HepG2 (cell line): ENCODE measurements around the gene TRIO. TPM values are rescaled to one million over a fixed set of nuclear protein-coding genes. Genes with fewer than 3 reads are reported as not detected.

Experiments
- ATAC-seq: fragments of 200-7000 bp; cut with Tn5 transposase; 3 replicates; pipeline ENCODE4 v1.9.1; 2020; ENCODE audit warnings: mild to moderate bottlenecking, moderate library complexity
- BruUV-seq: library from RNA; stranded (reverse); fragments of 400-500 nt; replicated peaks from 2 replicates; lab custom pipeline; 2021; lab: Mats Ljungman, UMichigan
- CTCF ChIA-PET: fragments of 300-600 bp; formaldehyde crosslinking; extraction: SDS; loops from one replicate; lab custom pipeline; 2021; ENCODE audit warnings: low total read pairs, inconsistent platforms, low intra/inter-chr PET ratio; lab: Yijun Ruan, JAX
- POLR2A ChIA-PET: fragments of 350-600 bp; sonication (Branson Sonifier 250); formaldehyde crosslinking; loops from one replicate; lab custom pipeline; 2020; ENCODE audit warnings: antibody characterized with exemption, inconsistent platforms; lab: Yijun Ruan, JAX
- DNase-seq: peaks from one replicate; pipeline ENCODE4 v3.0.0-alpha.2; 2015; ENCODE audit warnings: low spot score
- FAIRE-seq: peaks from 3 replicates; lab custom pipeline; 2011; peaks lifted over from hg19 to GRCh38; lab: Jason Lieb, UNC
- H2AFZ ChIP-seq: one replicate; pipeline ENCODE4 v1.6.1; 2011; ENCODE audit warnings: low read length, inconsistent platforms
- H3K27ac ChIP-seq: fragments of 300-600 bp; 3 replicates; pipeline ENCODE4 v1.8.0; 2011; ENCODE audit warnings: mixed run types, mild to moderate bottlenecking, mixed read lengths, low read length, inconsistent platforms; ENCODE audit not compliant: insufficient read depth; ENCODE audit errors: extremely low read length
- H3K27me3 ChIP-seq, 2 experiments: fragments of 200-600 bp in 1 of 2; 2 replicates in 1 of 2; 3 replicates in 1 of 2; pipeline versions ENCODE4 v1.6.0 to v1.8.0; 2011; ENCODE audit warnings: low read length in 2 of 2, mild to moderate bottlenecking in 2 of 2, moderate library complexity in 2 of 2, inconsistent platforms in 1 of 2; ENCODE audit not compliant: insufficient read depth in 2 of 2, control insufficient read depth in 1 of 2
- H3K36me3 ChIP-seq, 2 experiments: fragments of 200-600 bp in 1 of 2; replicated peaks in 1 of 2; 2 replicates in 1 of 2; 3 replicates in 1 of 2; pipeline versions ENCODE4 v1.5.1 to v1.8.0; 2011; ENCODE audit warnings: low read length in 2 of 2, inconsistent platforms in 1 of 2; ENCODE audit not compliant: insufficient read depth in 2 of 2, control insufficient read depth in 1 of 2
- H3K4me1 ChIP-seq: 2 replicates; pipeline ENCODE4 v1.5.1; 2012; ENCODE audit warnings: low read length, inconsistent platforms; ENCODE audit not compliant: insufficient read depth
- H3K4me2 ChIP-seq: 2 replicates; pipeline ENCODE4 v1.6.0; 2011; ENCODE audit warnings: low read depth, low read length, inconsistent platforms
- H3K4me3 ChIP-seq, 3 experiments: fragments of 200-600 bp in 1 of 3; sonication (generic), shearing (Covaris generic) in 1 of 3; replicated peaks in 1 of 3; 2 replicates each; pipeline ENCODE4 v1.5.1; 2011 to 2016; ENCODE audit warnings: low read length in 3 of 3, inconsistent platforms in 2 of 3, low read depth in 2 of 3, mild to moderate bottlenecking in 2 of 3, control low read depth in 1 of 3, mixed read lengths in 1 of 3; ENCODE audit not compliant: insufficient read depth in 1 of 3
- H3K79me2 ChIP-seq: one replicate; pipeline ENCODE4 v1.6.1; 2011; ENCODE audit warnings: low read length, inconsistent platforms; ENCODE audit not compliant: insufficient read depth
- H3K9ac ChIP-seq: 2 replicates; pipeline ENCODE4 v1.6.0; 2011; ENCODE audit warnings: mild to moderate bottlenecking, low read depth, low read length, inconsistent platforms; ENCODE audit not compliant: insufficient read depth
- H3K9me3 ChIP-seq: 2 replicates; pipeline ENCODE4 v1.5.1; 2012; ENCODE audit warnings: mild to moderate bottlenecking, low read length
- H4K20me1 ChIP-seq: 2 replicates; pipeline ENCODE4 v1.6.0; 2011; ENCODE audit warnings: inconsistent platforms, mild to moderate bottlenecking, low read length, moderate library complexity; ENCODE audit not compliant: insufficient read depth
- HMG20A ChIP-seq: IDR thresholded peaks from 2 replicates; pipeline ENCODE4 v1.6.1; 2016; ENCODE audit warnings: borderline replicate concordance
- HNRNPK ChIP-seq: fragments of 200-400 bp; formaldehyde crosslinking; IDR thresholded peaks from 2 replicates; pipeline ENCODE4 v1.6.1; 2018; ENCODE audit warnings: low read length, low read depth, moderate library complexity, mild to moderate bottlenecking; ENCODE audit not compliant: poor library complexity, severe bottlenecking
- MED1 ChIP-seq: sonication (generic); formaldehyde crosslinking; IDR thresholded peaks from 2 replicates; pipeline ENCODE4 v1.4.0; 2020; ENCODE audit warnings: missing genetic modification reagents
- WGBS: methylation state at CpG from one replicate; pipeline ENCODE4 v1.1.6; 2017; ENCODE audit warnings: low lambda C conversion rate; 5-methylcytosine and 5-hydroxymethylcytosine counted together
- in situ Hi-C: cut with HindIII; loops from 2 replicates; pipeline ENCODE4 v1.10.0; 2017; ENCODE audit warnings: low pct_unique_long_range_greater_than_20kb; ENCODE audit not compliant: extremely low pct_ligation_motif_present
- intact Hi-C: fragments of 100-400 bp; cut with micrococcal nuclease; formaldehyde crosslinking; loops from one replicate; pipeline ENCODE4 v1.10.0; 2022; ENCODE audit not compliant: unreplicated experiment
- polyA plus RNA-seq, 8 experiments: library from polyadenylated mRNA; depleted of rRNA in 3 of 8; stranded (reverse) in 7 of 8; unstranded in 1 of 8; fragments of >200 nt; fragmentation: Illumina TruSeq in 4 of 8; extraction: Trizol in 4 of 8; gene quantifications; 2 replicates each; pipeline versions ENCODE4 v1.2.1 to v1.2.3, GENCODE V29; 2011 to 2016; ENCODE audit warnings: low read depth in 4 of 8, missing spikeins in 1 of 8, mixed read lengths in 1 of 8; ENCODE audit not compliant: insufficient read depth in 1 of 8
- total RNA-seq, 5 experiments: library from RNA; depleted of rRNA; stranded (reverse); fragments of >200 nt; fragmentation: Illumina TruSeq; extraction: Trizol; gene quantifications; 2 replicates each; pipeline ENCODE4 v1.2.3, GENCODE V29; 2016; ENCODE audit warnings: low read depth in 1 of 5
- TF ChIP-seq, protein P1 (sequence below): sonication (generic); formaldehyde crosslinking; IDR thresholded peaks from 2 replicates; pipeline ENCODE4 v1.9.0; 2021; ENCODE audit warnings: missing genetic modification reagents, borderline replicate concordance

TRIO gene
- total and polyA plus RNA-seq, 2 of the 13 experiments (the other 11 are each of a cell fraction or from before 2014, with no cell fraction given): 45.2 to 45.9 TPM

GRCh38 chr5:14210729-14211128 lies 67.6 kb downstream of the TRIO start:
- H3K27me3 ChIP-seq: no peaks in the 10 kb centered on the region
- H3K27ac ChIP-seq: no peak overlapping the region
- peaks cover 90% of the 10 kb centered on the region for H3K79me2 ChIP-seq
- no TSS peak for BruUV-seq
- H3K4me3 ChIP-seq: no peak overlapping the region
- ChIA-PET POLR2A (no interaction called here), CTCF (no interaction called here)
- ATAC-seq (no peak), DNase-seq (no peak), FAIRE-seq (no peak)
- peaks cover 8% of the 10 kb centered on the region for H4K20me1 ChIP-seq
- no peak overlapping the region for H2AFZ ChIP-seq
- no peak overlapping the region for H3K9ac ChIP-seq
- intact Hi-C loops: loop anchor here (10.0 kb wide), 1 partner anchor 674 kb away; no protein-coding TSS in a partner anchor
- no peak overlapping the region for H3K4me2 ChIP-seq
- no peaks in the 10 kb centered on the region for H3K36me3 ChIP-seq
- H3K9me3 ChIP-seq: no peaks in the 10 kb centered on the region
- TF ChIP-seq, protein P1, sequence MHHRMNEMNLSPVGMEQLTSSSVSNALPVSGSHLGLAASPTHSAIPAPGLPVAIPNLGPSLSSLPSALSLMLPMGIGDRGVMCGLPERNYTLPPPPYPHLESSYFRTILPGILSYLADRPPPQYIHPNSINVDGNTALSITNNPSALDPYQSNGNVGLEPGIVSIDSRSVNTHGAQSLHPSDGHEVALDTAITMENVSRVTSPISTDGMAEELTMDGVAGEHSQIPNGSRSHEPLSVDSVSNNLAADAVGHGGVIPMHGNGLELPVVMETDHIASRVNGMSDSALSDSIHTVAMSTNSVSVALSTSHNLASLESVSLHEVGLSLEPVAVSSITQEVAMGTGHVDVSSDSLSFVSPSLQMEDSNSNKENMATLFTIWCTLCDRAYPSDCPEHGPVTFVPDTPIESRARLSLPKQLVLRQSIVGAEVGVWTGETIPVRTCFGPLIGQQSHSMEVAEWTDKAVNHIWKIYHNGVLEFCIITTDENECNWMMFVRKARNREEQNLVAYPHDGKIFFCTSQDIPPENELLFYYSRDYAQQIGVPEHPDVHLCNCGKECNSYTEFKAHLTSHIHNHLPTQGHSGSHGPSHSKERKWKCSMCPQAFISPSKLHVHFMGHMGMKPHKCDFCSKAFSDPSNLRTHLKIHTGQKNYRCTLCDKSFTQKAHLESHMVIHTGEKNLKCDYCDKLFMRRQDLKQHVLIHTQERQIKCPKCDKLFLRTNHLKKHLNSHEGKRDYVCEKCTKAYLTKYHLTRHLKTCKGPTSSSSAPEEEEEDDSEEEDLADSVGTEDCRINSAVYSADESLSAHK (CRISPR knock-in tag): no peak
- TF ChIP-seq MED1 (CRISPR knock-in tag): no peak
- no peak for TF ChIP-seq HMG20A (CRISPR knock-in tag)
- TF ChIP-seq HNRNPK: no peak
- in situ Hi-C loops: loop anchor here (5.0 kb wide), 1 partner anchor 43 kb away; no protein-coding TSS in a partner anchor
- H3K4me1 ChIP-seq: peaks cover 96% of the 10 kb centered on the region
- 96% methylated on average over 4 of the region's 4 CpGs for WGBS
